Pericardium fibroblast (primary cell): ENCODE measurements around the gene VEZF1. TPM values are rescaled to one million over a fixed set of nuclear protein-coding genes. Genes with fewer than 3 reads are reported as not detected.

Experiments used
- total RNA-seq: library from RNA; depleted of rRNA; stranded (reverse); fragments of >200 nt; gene quantifications from 2 replicates; pipeline ENCODE4 v1.2.3, GENCODE V29; 2015

VEZF1 gene, protein sequence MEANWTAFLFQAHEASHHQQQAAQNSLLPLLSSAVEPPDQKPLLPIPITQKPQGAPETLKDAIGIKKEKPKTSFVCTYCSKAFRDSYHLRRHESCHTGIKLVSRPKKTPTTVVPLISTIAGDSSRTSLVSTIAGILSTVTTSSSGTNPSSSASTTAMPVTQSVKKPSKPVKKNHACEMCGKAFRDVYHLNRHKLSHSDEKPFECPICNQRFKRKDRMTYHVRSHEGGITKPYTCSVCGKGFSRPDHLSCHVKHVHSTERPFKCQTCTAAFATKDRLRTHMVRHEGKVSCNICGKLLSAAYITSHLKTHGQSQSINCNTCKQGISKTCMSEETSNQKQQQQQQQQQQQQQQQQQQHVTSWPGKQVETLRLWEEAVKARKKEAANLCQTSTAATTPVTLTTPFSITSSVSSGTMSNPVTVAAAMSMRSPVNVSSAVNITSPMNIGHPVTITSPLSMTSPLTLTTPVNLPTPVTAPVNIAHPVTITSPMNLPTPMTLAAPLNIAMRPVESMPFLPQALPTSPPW
- 31.5 and 44.8 TPM in 2 replicates for total RNA-seq

DNA sequence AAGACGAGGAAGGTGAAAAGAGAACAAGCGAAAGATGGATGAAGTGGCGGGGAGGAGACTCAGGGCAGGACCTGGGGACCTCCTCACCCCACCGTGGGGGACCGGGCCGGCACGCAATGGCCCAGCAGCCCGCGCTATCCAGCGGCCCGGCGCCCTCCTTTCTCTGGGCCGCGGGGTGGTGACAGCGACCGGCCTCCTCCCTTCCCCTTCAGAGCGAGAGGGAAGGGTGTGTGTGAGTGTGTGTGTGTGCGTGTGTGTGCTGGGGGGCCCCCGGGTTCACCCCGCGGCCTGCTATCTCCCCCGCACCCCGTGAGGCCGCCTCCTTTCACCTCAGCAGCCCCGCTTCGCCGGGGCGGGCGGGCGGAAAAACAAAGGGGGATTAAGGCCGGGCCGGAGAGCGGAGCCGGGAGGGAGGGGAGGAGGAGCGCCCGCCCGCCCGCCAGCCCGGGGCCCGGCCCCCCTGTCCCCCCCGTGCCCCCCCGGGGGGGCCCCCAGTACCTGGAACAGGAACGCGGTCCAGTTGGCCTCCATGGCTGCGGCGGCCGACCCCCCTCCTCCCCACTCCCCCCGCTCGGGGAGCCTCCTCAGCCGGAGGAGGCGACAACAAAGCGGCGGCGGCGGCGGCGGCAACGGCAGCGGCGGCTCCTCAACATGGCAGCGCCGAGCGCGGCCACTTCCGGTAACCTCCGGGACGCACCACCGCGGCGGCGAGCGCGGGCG lies at the start of gene VEZF1:
VEZF1 (minus strand) TSS at position 674 of the 720 bp plus-strand sequence; CDS start at position 531, 143 bp downstream.

DNA sequence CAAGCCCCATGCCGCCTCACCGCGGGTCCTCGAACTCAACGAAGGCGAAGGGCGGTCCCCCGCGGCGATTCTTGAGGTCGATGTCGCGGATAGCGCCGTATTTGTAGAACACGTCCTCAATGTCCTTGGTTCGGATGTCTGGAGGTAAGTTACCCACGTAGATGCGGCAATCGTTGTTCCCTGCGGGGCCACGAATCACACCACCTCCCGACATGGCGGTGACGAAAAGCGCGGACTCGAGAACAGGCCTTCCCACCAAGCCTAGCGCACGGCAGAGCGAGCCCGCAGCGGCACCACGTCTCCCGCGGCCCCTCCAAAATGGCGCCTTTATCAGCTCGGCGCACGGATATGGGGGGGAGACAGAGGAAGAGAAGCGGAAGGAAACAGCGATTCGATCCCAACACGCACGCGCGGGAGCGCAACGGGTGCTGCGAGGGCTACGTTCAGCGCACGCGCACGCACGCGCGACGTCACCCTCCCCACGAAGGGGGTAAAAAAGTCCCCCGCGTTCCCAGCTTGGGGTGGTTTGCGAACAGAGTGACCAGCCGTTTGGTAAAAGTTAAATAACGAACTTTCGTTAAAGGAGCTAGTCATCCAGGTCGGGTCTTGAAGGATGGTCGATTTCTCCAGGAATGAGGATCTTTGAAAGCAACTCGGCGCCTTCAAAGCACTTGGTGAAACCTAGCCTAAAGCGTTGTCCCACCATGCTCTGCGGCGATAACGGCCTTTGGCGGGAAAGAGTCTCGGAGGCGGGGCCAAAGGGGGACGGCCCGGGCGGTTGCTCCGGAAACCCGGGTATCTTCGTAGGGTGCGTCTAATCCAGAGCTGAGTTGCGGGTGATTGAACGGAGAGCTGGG lies 19.1 kb upstream of the VEZF1 start, which contains the start of gene SRSF1:
SRSF1 (minus strand) TSS at position 323 of the 857 bp plus-strand sequence; CDS start at position 214, 109 bp downstream.

DNA sequence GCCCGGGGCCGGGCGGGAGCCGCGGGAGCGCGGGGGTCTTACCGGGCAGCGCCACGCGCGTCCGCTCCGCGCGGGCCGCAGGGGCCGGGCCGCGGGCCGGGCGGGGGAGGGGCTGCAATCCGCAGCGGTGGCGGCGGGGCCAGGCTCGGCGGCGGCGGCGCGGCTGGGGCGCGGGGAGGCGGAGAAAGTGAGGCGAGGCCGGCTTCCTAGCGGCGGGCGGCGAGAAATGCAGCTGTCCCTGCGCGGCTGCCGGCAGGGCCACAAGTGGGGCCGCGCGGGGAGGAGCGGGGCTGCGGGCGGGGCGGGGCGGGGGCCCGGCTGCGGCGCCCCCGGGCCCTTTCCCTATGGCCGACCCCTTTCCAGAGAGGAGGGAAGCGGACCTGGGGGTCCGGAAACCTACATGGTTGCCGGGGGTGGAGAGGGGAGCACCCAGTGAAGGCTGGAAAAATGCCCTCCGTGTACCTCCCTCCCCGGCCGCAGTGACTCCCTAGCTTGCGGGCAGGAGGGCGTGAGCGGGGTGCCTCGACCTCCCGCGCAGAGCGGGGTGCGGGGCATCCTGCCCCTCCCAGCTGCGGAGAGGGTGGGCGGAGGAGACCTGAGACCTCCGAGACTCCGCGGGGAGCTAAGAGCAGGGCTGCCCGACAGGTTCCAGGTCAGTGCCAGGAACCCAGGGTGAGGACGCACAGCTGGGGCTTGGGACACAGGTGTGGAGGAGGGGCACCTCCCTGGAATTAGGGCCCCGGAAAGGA lies 32.7 kb downstream of the VEZF1 start, which contains the start of gene CUEDC1:
CUEDC1 (minus strand) TSS at position 230 of the 749 bp plus-strand sequence. CDS start 69,848 bp downstream, outside the sequence.

Other genes with a start within 250 kb of the VEZF1 start
- not detected in 2 replicates for gene CCDC182, start 243.0 kb downstream of the VEZF1 start, total RNA-seq
- 9.1 and 9.9 TPM in 2 replicates for gene MRPS23, start 138.2 kb downstream of the VEZF1 start, total RNA-seq
- gene CUEDC1, start 32.8 kb downstream of the VEZF1 start, total RNA-seq, result 21.6 and 33.4 TPM in 2 replicates
- 63.1 and 138 TPM in 2 replicates for gene SRSF1, start 19.0 kb upstream of the VEZF1 start, total RNA-seq
- 9.7 TPM in 2 replicates for gene DYNLL2, start 95.2 kb upstream of the VEZF1 start, total RNA-seq
- gene OR4D1, start 160.1 kb upstream of the VEZF1 start, total RNA-seq, result not detected in 2 replicates
- not detected in 2 replicates for gene OR4D2, start 178.7 kb upstream of the VEZF1 start, total RNA-seq
- not detected in 2 replicates for gene EPX, start 204.5 kb upstream of the VEZF1 start, total RNA-seq
- 6.2 and 11.3 TPM in 2 replicates for gene MKS1, start 231.0 kb upstream of the VEZF1 start, total RNA-seq